SK-N-SH (cell line): Measurements from ENCODE around the gene DCHS2. TPM values are rescaled to one million over a fixed set of nuclear protein-coding genes. Genes with fewer than 3 reads are reported as not detected.

Experiments
- CTCF ChIA-PET: fragments of 300-600, 350-600 bp; formaldehyde crosslinking; extraction: SDS; loops from one replicate; lab custom pipeline; 2021; lab: Yijun Ruan, JAX
- POLR2A ChIA-PET: fragments of 350-600 bp; sonication (Branson Sonifier 250); formaldehyde crosslinking; extraction: SDS; loops from one replicate; lab custom pipeline; 2020; ENCODE audit warnings: antibody characterized with exemption, inconsistent platforms; lab: Yijun Ruan, JAX
- DNase-seq: peaks from one replicate; pipeline ENCODE4 v3.0.0; 2012
- H2AFZ ChIP-seq: fragments of 200-600 bp; sonication (generic); 2 replicates; pipeline ENCODE4 v1.8.1; 2016; ENCODE audit warnings: antibody characterized with exemption, mild to moderate bottlenecking, low read depth
- H3F3A ChIP-seq: fragments of 200-600 bp; sonication (generic); replicated peaks from 2 replicates; pipeline ENCODE3; 2016; ENCODE audit warnings: antibody characterized with exemption, mild to moderate bottlenecking; ENCODE audit not compliant: insufficient read depth
- H3K27ac ChIP-seq, 2 experiments: fragments of 200-500 bp in 1 of 2; fragments of 200-600 bp in 1 of 2; sonication (Bioruptor generic) in 1 of 2; sonication (generic), shearing (Covaris generic) in 1 of 2; 2 replicates each; pipeline versions ENCODE4 v1.5.1 to v1.6.1; 2014 to 2016; ENCODE audit warnings: low read depth in 2 of 2, inconsistent platforms in 1 of 2, low read length in 1 of 2, mild to moderate bottlenecking in 1 of 2, mixed read lengths in 1 of 2
- H3K27me3 ChIP-seq: fragments of 200-600 bp; sonication (generic), shearing (Covaris generic); 2 replicates; pipeline ENCODE4 v1.6.1; 2016; ENCODE audit warnings: mixed run types; ENCODE audit not compliant: insufficient read depth
- H3K36me3 ChIP-seq, 2 experiments: fragments of 200-500 bp in 1 of 2; fragments of 200-600 bp in 1 of 2; sonication (Bioruptor generic) in 1 of 2; sonication (generic) in 1 of 2; replicated peaks in 1 of 2; 2 replicates each; pipeline versions ENCODE3 to v1.5.1; 2014 to 2016; ENCODE audit warnings: low read length in 1 of 2, mild to moderate bottlenecking in 1 of 2; ENCODE audit not compliant: insufficient read depth in 2 of 2, control insufficient read depth in 1 of 2
- H3K4me1 ChIP-seq, 2 experiments: fragments of 200-500 bp in 1 of 2; fragments of 200-600 bp in 1 of 2; sonication (Bioruptor generic) in 1 of 2; sonication (generic), shearing (Covaris generic) in 1 of 2; 2 replicates each; pipeline versions ENCODE4 v1.5.1 to v1.6.1; 2014 to 2016; ENCODE audit warnings: low read depth in 1 of 2, low read length in 1 of 2, mixed run types in 1 of 2; ENCODE audit not compliant: insufficient read depth in 2 of 2, control insufficient read depth in 1 of 2
- H3K4me2 ChIP-seq: fragments of 200-600 bp; sonication (generic), shearing (Covaris generic); 2 replicates; pipeline ENCODE4 v1.6.1; 2017; ENCODE audit warnings: mixed run types
- H3K4me3 ChIP-seq, 2 experiments: fragments of 200-500 bp in 1 of 2; fragments of 200-600 bp in 1 of 2; sonication (Bioruptor generic) in 1 of 2; sonication (generic), shearing (Covaris generic) in 1 of 2; 2 replicates each; pipeline versions ENCODE4 v1.5.1 to v1.8.1; 2014 to 2016; ENCODE audit warnings: low read depth in 2 of 2, inconsistent platforms in 1 of 2, low read length in 1 of 2, mild to moderate bottlenecking in 1 of 2, mixed read lengths in 1 of 2, moderate library complexity in 1 of 2
- H3K79me2 ChIP-seq: fragments of 200-600 bp; sonication (generic); 2 replicates; pipeline ENCODE4 v1.8.1; 2017; ENCODE audit warnings: mild to moderate bottlenecking; ENCODE audit not compliant: insufficient read depth
- H3K9ac ChIP-seq: fragments of 200-600 bp; sonication (generic); 2 replicates; pipeline ENCODE4 v1.6.1; 2017; ENCODE audit warnings: mixed run types
- H3K9me2 ChIP-seq: fragments of 200-600 bp; sonication (generic); 2 replicates; pipeline ENCODE4 v1.6.1; 2017; ENCODE audit warnings: mixed run types
- H3K9me3 ChIP-seq: fragments of 200-600 bp; sonication (generic); 2 replicates; pipeline ENCODE4 v1.6.1; 2017; ENCODE audit warnings: mixed run types, mild to moderate bottlenecking, moderate library complexity
- H4K20me1 ChIP-seq: fragments of 200-600 bp; sonication (generic); 2 replicates; pipeline ENCODE4 v1.6.1; 2017; ENCODE audit warnings: mild to moderate bottlenecking, mixed run types; ENCODE audit not compliant: insufficient read depth
- CHD2 ChIP-seq: fragments of 150-350 bp; IDR thresholded peaks from 2 replicates; pipeline ENCODE4 v1.6.1; 2018; ENCODE audit warnings: low read length; ENCODE audit not compliant: partially characterized antibody
- ELF1 ChIP-seq: IDR thresholded peaks from 2 replicates; pipeline ENCODE4 v1.4.0; 2012
- EZH2phosphoT487 ChIP-seq: fragments of 200-600 bp; sonication (generic); IDR thresholded peaks from 2 replicates; pipeline ENCODE4 v1.6.1; 2017; ENCODE audit warnings: low read depth, mixed run types, mild to moderate bottlenecking, antibody characterized with exemption, moderate library complexity, borderline replicate concordance
- FOXJ3 ChIP-seq: sonication (generic); formaldehyde crosslinking; IDR thresholded peaks from 2 replicates; pipeline ENCODE4 v1.5.1; 2020; ENCODE audit warnings: mild to moderate bottlenecking, missing genetic modification reagents
- FOXM1 ChIP-seq: IDR thresholded peaks from 2 replicates; pipeline ENCODE4 v1.4.0; 2012; ENCODE audit warnings: low read depth, mild to moderate bottlenecking
- GABPA ChIP-seq: IDR thresholded peaks from 2 replicates; pipeline ENCODE4 v1.4.0; 2012; ENCODE audit warnings: low read depth, mild to moderate bottlenecking
- GATA2 ChIP-seq: sonication (generic); formaldehyde crosslinking; IDR thresholded peaks from 2 replicates; pipeline ENCODE4 v1.5.0; 2020; ENCODE audit warnings: mild to moderate bottlenecking, missing genetic modification reagents
- MEF2A ChIP-seq: IDR thresholded peaks from 2 replicates; pipeline ENCODE4 v1.4.0; 2012; ENCODE audit warnings: low read depth, borderline replicate concordance
- MXI1 ChIP-seq: IDR thresholded peaks from 2 replicates; pipeline ENCODE4 v1.6.1; 2012; ENCODE audit warnings: mild to moderate bottlenecking, low read depth, low read length, improper control_type of control experiment
- NRF1 ChIP-seq: IDR thresholded peaks from 2 replicates; pipeline ENCODE4 v1.6.1; 2012; ENCODE audit warnings: low read depth, mild to moderate bottlenecking, low read length
- SMC3 ChIP-seq: IDR thresholded peaks from 2 replicates; pipeline ENCODE4 v1.6.1; 2012; ENCODE audit warnings: low read depth, low read length, improper control_type of control experiment
- TEAD4 ChIP-seq: IDR thresholded peaks from 2 replicates; pipeline ENCODE4 v1.4.0; 2012; ENCODE audit warnings: mild to moderate bottlenecking, borderline replicate concordance; ENCODE audit not compliant: insufficient read depth
- YY1 ChIP-seq: IDR thresholded peaks from 2 replicates; pipeline ENCODE4 v1.4.0; 2012; ENCODE audit warnings: low read depth, mild to moderate bottlenecking
- whole genome bisulfite sequencing: methylation state at CpG from one replicate; pipeline ENCODE4 v1.1.6; 2017; ENCODE audit warnings: low lambda C conversion rate; 5-methylcytosine and 5-hydroxymethylcytosine counted together
- polyA plus RNA-seq, 3 experiments: library from polyadenylated mRNA; depleted of rRNA; stranded (reverse); fragments of >200 nt; gene quantifications; 2 replicates each; pipeline ENCODE4 v1.2.3, GENCODE V29; 2012
- TF ChIP-seq, protein P1 (sequence below): IDR thresholded peaks from 2 replicates; pipeline ENCODE4 v1.4.0; 2012; ENCODE audit warnings: low read depth, borderline replicate concordance
- TF ChIP-seq, protein P2 (sequence below): fragments of 150-350 bp; IDR thresholded peaks from 2 replicates; pipeline ENCODE4 v1.6.1; 2017; ENCODE audit warnings: antibody characterized with exemption, low read length, low read depth, borderline replicate concordance
- TF ChIP-seq, protein P3 (sequence below): IDR thresholded peaks from 2 replicates; pipeline ENCODE4 v1.4.0; 2012; ENCODE audit warnings: low read depth

DCHS2 gene
- polyA plus RNA-seq, 1 of the 3 experiments (the other 2 are of a cell fraction), result not detected

DNA sequence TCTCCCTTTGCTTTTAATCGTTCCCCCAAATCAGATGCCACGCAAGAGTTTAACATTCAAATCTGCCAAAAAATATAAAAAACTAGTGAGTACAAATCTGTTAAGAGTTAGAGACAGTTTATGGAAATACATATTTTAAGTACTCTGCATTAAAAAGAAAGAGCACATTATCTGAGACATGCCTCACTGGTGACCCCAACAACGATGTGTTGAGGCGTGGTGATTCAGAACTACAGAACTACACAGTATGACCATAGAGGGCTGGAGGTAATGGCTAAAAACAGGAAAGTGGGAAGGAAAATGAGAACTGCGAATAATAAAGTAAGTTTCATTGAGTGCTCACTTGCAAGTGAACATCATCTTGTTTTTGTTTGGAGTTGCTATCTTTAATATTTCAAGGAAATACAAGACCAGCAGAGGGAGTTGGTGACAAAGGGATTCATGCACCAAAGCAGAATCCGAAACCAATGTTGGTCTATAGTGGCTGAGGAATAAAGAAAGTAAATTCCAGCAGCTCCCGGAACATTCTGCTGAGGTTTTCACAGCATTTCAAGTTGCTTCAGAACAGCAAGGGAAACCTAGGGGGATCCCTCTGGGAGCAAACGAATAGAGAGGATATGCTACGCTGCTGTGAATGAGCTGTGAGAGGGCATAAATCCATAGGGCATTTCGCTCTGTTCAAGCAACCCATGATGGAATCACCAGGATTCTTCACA lies 92.2 kb downstream of the DCHS2 start (continued):
- TF ChIP-seq FOXM1, result no peak

DNA sequence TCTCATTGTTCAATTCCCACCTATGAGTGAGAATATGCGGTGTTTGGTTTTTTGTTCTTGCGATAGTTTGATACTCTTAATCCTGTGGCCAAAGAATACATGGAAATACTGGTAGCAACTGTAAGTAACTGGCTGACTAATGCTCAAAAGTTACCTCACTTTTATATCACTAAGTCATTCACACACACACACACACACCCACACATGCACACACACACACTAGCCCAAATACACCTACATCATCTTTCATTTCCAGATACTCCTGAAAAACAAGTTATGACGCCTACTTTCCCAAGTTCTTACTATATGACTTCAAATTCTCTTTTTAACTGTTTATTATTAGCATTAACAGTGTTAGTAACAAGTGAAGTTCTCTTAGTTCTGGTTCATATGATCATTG lies 101.3 kb downstream of the DCHS2 start:
- no peaks in the 10 kb centered on the region for H3K9me2 ChIP-seq
- CTCF ChIA-PET, result no interaction called here
- no peaks in the 10 kb centered on the region for H3F3A ChIP-seq
- no peaks in the 10 kb centered on the region for H3K79me2 ChIP-seq
- H2AFZ ChIP-seq, result no peak overlapping the region
- H3K27me3 ChIP-seq, result no peaks in the 10 kb centered on the region
- no peak overlapping the region for H3K4me3 ChIP-seq
- 50% methylated on average over 3 of the region's 3 CpGs for WGBS
- H3K9ac ChIP-seq, result no peak overlapping the region
- no peaks in the 10 kb centered on the region for H3K9me3 ChIP-seq
- TF ChIP-seq, protein P1, sequence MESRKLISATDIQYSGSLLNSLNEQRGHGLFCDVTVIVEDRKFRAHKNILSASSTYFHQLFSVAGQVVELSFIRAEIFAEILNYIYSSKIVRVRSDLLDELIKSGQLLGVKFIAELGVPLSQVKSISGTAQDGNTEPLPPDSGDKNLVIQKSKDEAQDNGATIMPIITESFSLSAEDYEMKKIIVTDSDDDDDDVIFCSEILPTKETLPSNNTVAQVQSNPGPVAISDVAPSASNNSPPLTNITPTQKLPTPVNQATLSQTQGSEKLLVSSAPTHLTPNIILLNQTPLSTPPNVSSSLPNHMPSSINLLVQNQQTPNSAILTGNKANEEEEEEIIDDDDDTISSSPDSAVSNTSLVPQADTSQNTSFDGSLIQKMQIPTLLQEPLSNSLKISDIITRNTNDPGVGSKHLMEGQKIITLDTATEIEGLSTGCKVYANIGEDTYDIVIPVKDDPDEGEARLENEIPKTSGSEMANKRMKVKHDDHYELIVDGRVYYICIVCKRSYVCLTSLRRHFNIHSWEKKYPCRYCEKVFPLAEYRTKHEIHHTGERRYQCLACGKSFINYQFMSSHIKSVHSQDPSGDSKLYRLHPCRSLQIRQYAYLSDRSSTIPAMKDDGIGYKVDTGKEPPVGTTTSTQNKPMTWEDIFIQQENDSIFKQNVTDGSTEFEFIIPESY, result no peak
- TF ChIP-seq GABPA (no peak), EZH2phosphoT487 (no peak), MEF2A (no peak), TEAD4 (no peak), CHD2 (no peak), GATA2 (CRISPR knock-in tag) (no peak), ELF1 (no peak), FOXM1 (no peak), NRF1 (no peak), YY1 (no peak), FOXJ3 (no peak), SMC3 (no peak), MXI1 (no peak)
- TF ChIP-seq, protein P2, sequence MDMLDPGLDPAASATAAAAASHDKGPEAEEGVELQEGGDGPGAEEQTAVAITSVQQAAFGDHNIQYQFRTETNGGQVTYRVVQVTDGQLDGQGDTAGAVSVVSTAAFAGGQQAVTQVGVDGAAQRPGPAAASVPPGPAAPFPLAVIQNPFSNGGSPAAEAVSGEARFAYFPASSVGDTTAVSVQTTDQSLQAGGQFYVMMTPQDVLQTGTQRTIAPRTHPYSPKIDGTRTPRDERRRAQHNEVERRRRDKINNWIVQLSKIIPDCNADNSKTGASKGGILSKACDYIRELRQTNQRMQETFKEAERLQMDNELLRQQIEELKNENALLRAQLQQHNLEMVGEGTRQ, result no peak
- TF ChIP-seq, protein P3, sequence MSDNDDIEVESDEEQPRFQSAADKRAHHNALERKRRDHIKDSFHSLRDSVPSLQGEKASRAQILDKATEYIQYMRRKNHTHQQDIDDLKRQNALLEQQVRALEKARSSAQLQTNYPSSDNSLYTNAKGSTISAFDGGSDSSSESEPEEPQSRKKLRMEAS, result no peak
- H3K36me3 ChIP-seq, result no peaks in the 10 kb centered on the region
- H3K4me2 ChIP-seq, result no peak overlapping the region
- H3K4me1 ChIP-seq, result no peaks in the 10 kb centered on the region
- no peaks in the 10 kb centered on the region for H4K20me1 ChIP-seq
- H3K27ac ChIP-seq, result no peak overlapping the region
- DNase-seq, result no peak
- POLR2A ChIA-PET, result no interaction called here
